CD4-positive, alpha-beta T cell (primary cell): ENCODE measurements around the gene MFAP3L. TPM values are rescaled to one million over a fixed set of nuclear protein-coding genes. Genes with fewer than 3 reads are reported as not detected.

Source experiments
- ATAC-seq: fragments of 200-7000 bp; cut with Tn5 transposase; one replicate; pipeline ENCODE4 v1.10.0; 2022; ENCODE audit warnings: mild to moderate bottlenecking; ENCODE audit not compliant: poor library complexity
- CTCF ChIA-PET: fragments of 350-600 bp; sonication (Branson Sonifier 250); formaldehyde crosslinking; loops from one replicate; lab custom pipeline; 2021; ENCODE audit warnings: antibody characterized with exemption, inconsistent platforms; lab: Charles Lee
- POLR2A ChIA-PET: fragments of 350-600 bp; sonication (Branson Sonifier 250); formaldehyde crosslinking; loops from one replicate; lab custom pipeline; 2021; ENCODE audit warnings: antibody characterized with exemption, inconsistent platforms; lab: Charles Lee
- DNase-seq, 14 experiments: peaks; one replicate each; pipeline ENCODE4 v3.0.0-alpha.2; 2013 to 2020; ENCODE audit warnings: mixed read lengths in 2 of 14
- H3K27ac ChIP-seq, 2 donors: one replicate each; pipeline versions ENCODE4 v1.5.1 to v1.7.0; 2013; ENCODE audit warnings: low read length in 2 of 2, low read depth in 1 of 2, mild to moderate bottlenecking in 1 of 2
- H3K27me3 ChIP-seq, 2 experiments: 1 replicate in 1 of 2; 2 replicates in 1 of 2; pipeline versions ENCODE4 v1.6.1 to v1.7.0; 2013; ENCODE audit warnings: low read length in 2 of 2, control low read depth in 1 of 2, mild to moderate bottlenecking in 1 of 2, moderate library complexity in 1 of 2; ENCODE audit not compliant: insufficient read depth in 2 of 2, control insufficient read depth in 1 of 2
- H3K36me3 ChIP-seq: one replicate; pipeline ENCODE4 v1.6.1; 2013; ENCODE audit warnings: low read length, control low read depth; ENCODE audit not compliant: insufficient read depth
- H3K4me1 ChIP-seq: one replicate; pipeline ENCODE4 v1.6.1; 2013; ENCODE audit warnings: low read length, control low read depth; ENCODE audit not compliant: insufficient read depth
- H3K4me3 ChIP-seq: one replicate; pipeline ENCODE4 v1.5.1; 2013; ENCODE audit warnings: mild to moderate bottlenecking, low read length, moderate library complexity
- H3K9me3 ChIP-seq, 2 experiments: 1 replicate in 1 of 2; 2 replicates in 1 of 2; pipeline versions ENCODE4 v1.6.1 to v1.7.0; 2013; ENCODE audit warnings: low read length in 2 of 2, mild to moderate bottlenecking in 2 of 2, control low read depth in 1 of 2, moderate library complexity in 1 of 2; ENCODE audit not compliant: control insufficient read depth in 1 of 2, insufficient read depth in 1 of 2
- H3K27ac Mint-ChIP-seq: one replicate; pipeline ENCODE4 v1.8.0; 2020; ENCODE audit warnings: mixed read lengths
- H3K27me3 Mint-ChIP-seq: one replicate; pipeline ENCODE4 v1.8.0; 2021; ENCODE audit warnings: mixed read lengths
- H3K36me3 Mint-ChIP-seq: one replicate; pipeline ENCODE4 v1.8.0; 2021; ENCODE audit warnings: low read depth, mixed read lengths
- H3K4me1 Mint-ChIP-seq: one replicate; pipeline ENCODE4 v1.8.0; 2021; ENCODE audit warnings: low read depth, mixed read lengths
- H3K4me3 Mint-ChIP-seq: one replicate; pipeline ENCODE4 v1.8.0; 2020; ENCODE audit warnings: mild to moderate bottlenecking, mixed read lengths
- H3K9me3 Mint-ChIP-seq: one replicate; pipeline ENCODE4 v1.8.0; 2020; ENCODE audit warnings: mixed read lengths
- CTCF ChIP-seq: fragments of 200-600 bp; IDR thresholded peaks from one replicate; pipeline ENCODE4 v1.8.0; 2022; ENCODE audit warnings: antibody characterized with exemption, mild to moderate bottlenecking
- intact Hi-C, 2 experiments: fragments of 100-400 bp; cut with DNase I in 1 of 2; cut with micrococcal nuclease in 1 of 2; formaldehyde crosslinking; loops; one replicate each; pipeline versions ENCODE4 v1.15.1 to v1.9.0; 2023 to 2025; cut with DNase I, micrococcal nuclease
- polyA plus RNA-seq, 2 donors: library from polyadenylated mRNA; unstranded; fragments of 120-200 nt; gene quantifications; one replicate each; pipeline ENCODE4 v1.2.1, GENCODE V29; 2013
- total RNA-seq, 174 experiments: library from RNA in 2 of 174; stranded (reverse) in 2 of 174; gene quantifications; one replicate each; pipeline ENCODE4 v1.2.3 and lab custom pipeline; 2021 to 2026

MFAP3L gene
- total RNA-seq: 1 to 10 TPM in 1 of 2 experiments, under 1 TPM in 1; 0.59 to 1.3 TPM
- 0.64 TPM for polyA plus RNA-seq (2013, experiment 1 of 2)
- polyA plus RNA-seq (2013, experiment 2 of 2): 1.5 TPM
- 0.42 to 5.9 (median 2.1) reads per million in 172 experiments for total RNA-seq (lab: John Stamatoyannopoulos, UW)

GRCh38 chr4:170026253-170027021, at the start of gene MFAP3L:
MFAP3L (minus strand) TSS chr4:170026395; CDS start chr4:170005877, 20,518 bp downstream.
- H3K4me1 Mint-ChIP-seq: peaks cover 9% of the 10 kb centered on the region
- H3K4me1 ChIP-seq: peaks cover 19% of the 10 kb centered on the region
- H3K27ac Mint-ChIP-seq: peak within 1 kb of the TSS; percentile 70
- peak within 1 kb of the TSS; percentile 94 for H3K4me3 Mint-ChIP-seq
- H3K27ac ChIP-seq: peak within 1 kb of the TSS; percentile 37 to 58
- peaks cover 3% of the 10 kb centered on the region for H3K36me3 Mint-ChIP-seq
- H3K9me3 Mint-ChIP-seq: peaks cover 2% of the 10 kb centered on the region
- no peak for TF ChIP-seq CTCF
- H3K9me3 ChIP-seq: peaks cover 0 to 11% of the 10 kb centered on the region in 2 experiments
- H3K27me3 ChIP-seq: peaks cover 0 to 13% of the 10 kb centered on the region in 2 experiments
- ATAC-seq (peak; percentile 69), DNase-seq (peak; percentile 53 to 92 (median 74))
- H3K27me3 Mint-ChIP-seq: peaks cover 19% of the 10 kb centered on the region
- intact Hi-C loops: loop anchor here (2.0 to 10.0 kb wide), 7 partner anchors 268 to 1712 kb away; partner anchors contain the start of genes CBR4 (in 2 of the 2), DDX60L (in 2 of the 2), NEK1 (in 2 of the 2) and DDX60 (in 1 of the 2)
- peak within 1 kb of the TSS; percentile 87 for H3K4me3 ChIP-seq
- no peaks in the 10 kb centered on the region for H3K36me3 ChIP-seq
- CTCF ChIA-PET: interaction anchor here (1.1 kb wide), 1 partner anchor 22 kb away, joined by 3 read pairs; no protein-coding TSS in a partner anchor
- POLR2A ChIA-PET: interaction anchor here (1.0 to 2.3 kb wide), 5 partner anchors 269 to 1016 kb away, joined by 3 to 11 read pairs (median 3); partner anchors contain the start of genes CLCN3, HPF1 and NEK1

- no peaks in the 10 kb centered on the region for H3K9me3 ChIP-seq
- DNase-seq (no peak), ATAC-seq (no peak)
- H3K27ac ChIP-seq: no peak overlapping the region
- CTCF ChIA-PET: interaction anchor here (1.1 kb wide), 1 partner anchor 10 kb away, joined by 3 read pairs; no protein-coding TSS in a partner anchor
- H3K36me3 ChIP-seq: no peaks in the 10 kb centered on the region
- H3K4me1 ChIP-seq: no peaks in the 10 kb centered on the region
- Mint-ChIP-seq H3K4me3 (no peak overlapping the region), H3K9me3 (no peaks in the 10 kb centered on the region), H3K27me3 (peaks cover 5% of the 10 kb centered on the region), H3K36me3 (no peaks in the 10 kb centered on the region), H3K4me1 (no peaks in the 10 kb centered on the region), H3K27ac (no peak overlapping the region)
- no peak overlapping the region for H3K4me3 ChIP-seq
- POLR2A ChIA-PET: no interaction called here
- intact Hi-C loops: no loop called here
- no peak for TF ChIP-seq CTCF
- H3K27me3 ChIP-seq: no peaks in the 10 kb centered on the region
Observed at GRCh38 chr4:170071196-170071595, 45.0 kb upstream of the MFAP3L start.

GRCh38 chr4:170068438-170069128, 42.4 kb upstream of the MFAP3L start:
- H3K4me1 ChIP-seq: no peaks in the 10 kb centered on the region
- Mint-ChIP-seq H3K4me1 (no peaks in the 10 kb centered on the region), H3K4me3 (no peak overlapping the region), H3K9me3 (no peaks in the 10 kb centered on the region), H3K27me3 (no peaks in the 10 kb centered on the region), H3K36me3 (no peaks in the 10 kb centered on the region), H3K27ac (no peak overlapping the region)
- H3K4me3 ChIP-seq: no peak overlapping the region
- TF ChIP-seq CTCF: no peak
- H3K36me3 ChIP-seq: no peaks in the 10 kb centered on the region
- intact Hi-C loops: no loop called here
- no peaks in the 10 kb centered on the region for H3K9me3 ChIP-seq
- ATAC-seq: no peak
- POLR2A ChIA-PET: no interaction called here
- no peak for DNase-seq
- H3K27me3 ChIP-seq: no peaks in the 10 kb centered on the region
- H3K27ac ChIP-seq: no peak overlapping the region
- CTCF ChIA-PET: no interaction called here
